HCT116 (cell line): ENCODE measurements around the gene ITPR1. TPM values are rescaled to one million over a fixed set of nuclear protein-coding genes. Genes with fewer than 3 reads are reported as not detected.

Source experiments
- ATAC-seq: fragments of 200-7000 bp; cut with Tn5 transposase; 2 replicates; pipeline ENCODE4 v1.9.1; 2020; ENCODE audit warnings: mild to moderate bottlenecking, moderate library complexity
- BruUV-seq: library from RNA; stranded (reverse); fragments of 400-500 nt; replicated peaks from 2 replicates; lab custom pipeline; 2021; lab: Mats Ljungman, UMichigan
- CTCF ChIA-PET: fragments of 300-600 bp; sonication (Branson Sonifier 250); formaldehyde crosslinking; loops from one replicate; lab custom pipeline; 2021; ENCODE audit warnings: antibody characterized with exemption; lab: Charles Lee
- POLR2A ChIA-PET: fragments of 300-600, 350-600 bp; sonication (Branson Sonifier 250); formaldehyde crosslinking; loops from one replicate; lab custom pipeline; 2021; ENCODE audit warnings: antibody characterized with exemption; lab: Charles Lee
- RAD21 ChIA-PET, 2 experiments: fragments of 300-600 bp; sonication (Branson Sonifier 250); formaldehyde crosslinking; loops; one replicate each; lab custom pipeline; 2023; ENCODE audit warnings: low total read pairs in 2 of 2; ENCODE audit not compliant: uncharacterized antibody in 2 of 2, unreplicated experiment in 2 of 2, low non-redundant PET in 1 of 2; lab: Charles Lee
- DNase-seq: peaks from one replicate; pipeline ENCODE4 v3.0.0-alpha.2; 2010; ENCODE audit warnings: low read depth, low spot score
- H2AFZ ChIP-seq: fragments of 200-600 bp; shearing (Covaris generic), sonication (generic); 2 replicates; pipeline ENCODE4 v1.6.1; 2017; ENCODE audit warnings: low read depth, mixed run types, mixed read lengths, antibody characterized with exemption, low read length; ENCODE audit not compliant: poor library complexity, severe bottlenecking
- H3K27ac ChIP-seq: 2 replicates; pipeline ENCODE4 v1.5.1; 2012; ENCODE audit warnings: low read depth, low read length
- H3K27me3 ChIP-seq: fragments of 200-600 bp; sonication (generic); 2 replicates; pipeline ENCODE4 v1.6.1; 2016; ENCODE audit warnings: mixed run types, low read length, mixed read lengths; ENCODE audit not compliant: insufficient read depth
- H3K36me3 ChIP-seq, 2 experiments: fragments of 200-500 bp in 1 of 2; fragments of 200-600 bp in 1 of 2; sonication (Bioruptor generic) in 1 of 2; sonication (generic) in 1 of 2; 2 replicates each; pipeline versions ENCODE4 v1.5.1 to v1.6.1; 2014 to 2016; ENCODE audit warnings: low read length in 2 of 2, inconsistent platforms in 1 of 2, mixed read lengths in 1 of 2, mixed run types in 1 of 2; ENCODE audit not compliant: insufficient read depth in 2 of 2, control insufficient read depth in 1 of 2
- H3K4me1 ChIP-seq, 2 experiments: fragments of 200-600 bp in 1 of 2; sonication (generic) in 1 of 2; 2 replicates each; pipeline versions ENCODE4 v1.5.1 to v1.6.1; 2012 to 2017; ENCODE audit warnings: low read length in 2 of 2, inconsistent platforms in 1 of 2, mild to moderate bottlenecking in 1 of 2, mixed read lengths in 1 of 2, mixed run types in 1 of 2, moderate library complexity in 1 of 2; ENCODE audit not compliant: insufficient read depth in 2 of 2, control insufficient read depth in 1 of 2
- H3K4me2 ChIP-seq: fragments of 200-600 bp; sonication (generic); 2 replicates; pipeline ENCODE4 v1.6.1; 2017; ENCODE audit warnings: mixed run types, low read length, mixed read lengths
- H3K4me3 ChIP-seq, 2 experiments: fragments of 200-600 bp in 1 of 2; sonication (generic) in 1 of 2; replicated peaks in 1 of 2; 2 replicates each; pipeline ENCODE4 v1.5.1; 2011 to 2016; ENCODE audit warnings: low read length in 2 of 2, control low read depth in 1 of 2, low read depth in 1 of 2, mild to moderate bottlenecking in 1 of 2, mixed read lengths in 1 of 2, mixed run types in 1 of 2
- H3K79me2 ChIP-seq: fragments of 200-600 bp; sonication (generic); 2 replicates; pipeline ENCODE4 v1.6.1; 2017; ENCODE audit warnings: mild to moderate bottlenecking, mixed run types, low read length, moderate library complexity, mixed read lengths; ENCODE audit not compliant: insufficient read depth
- H3K9ac ChIP-seq: fragments of 200-600 bp; sonication (generic); 2 replicates; pipeline ENCODE4 v1.6.1; 2016; ENCODE audit warnings: low read length, mixed read lengths
- H3K9me2 ChIP-seq: fragments of 200-600 bp; sonication (generic), shearing (Covaris generic); 2 replicates; pipeline ENCODE4 v1.6.1; 2017; ENCODE audit warnings: mixed run types, mild to moderate bottlenecking, moderate library complexity; ENCODE audit not compliant: insufficient read depth
- H3K9me3 ChIP-seq, 2 experiments: fragments of 200-500 bp in 1 of 2; fragments of 200-600 bp in 1 of 2; sonication (Bioruptor generic) in 1 of 2; sonication (generic) in 1 of 2; 2 replicates each; pipeline ENCODE4 v1.6.1; 2014 to 2017; ENCODE audit warnings: low read length in 2 of 2, mixed read lengths in 2 of 2, inconsistent platforms in 1 of 2, low read depth in 1 of 2, mild to moderate bottlenecking in 1 of 2, mixed run types in 1 of 2, moderate library complexity in 1 of 2; ENCODE audit not compliant: control insufficient read depth in 1 of 2, insufficient read depth in 1 of 2
- H4K20me1 ChIP-seq: fragments of 200-600 bp; sonication (generic), shearing (Covaris generic); 2 replicates; pipeline ENCODE4 v1.6.1; 2017; ENCODE audit warnings: mixed run types, mild to moderate bottlenecking, moderate library complexity; ENCODE audit not compliant: insufficient read depth
- ATF3 ChIP-seq: IDR thresholded peaks from 2 replicates; pipeline ENCODE4 v1.6.1; 2012
- CBX3 ChIP-seq: IDR thresholded peaks from 2 replicates; pipeline ENCODE4 v1.6.1; 2012; ENCODE audit warnings: low read depth
- CEBPB ChIP-seq: IDR thresholded peaks from 2 replicates; pipeline ENCODE4 v1.6.1; 2012; ENCODE audit warnings: low read depth
- EGR1 ChIP-seq: IDR thresholded peaks from 2 replicates; pipeline ENCODE4 v1.6.1; 2012; ENCODE audit warnings: low read depth
- ELF1 ChIP-seq: IDR thresholded peaks from 2 replicates; pipeline ENCODE4 v1.6.1; 2012; ENCODE audit warnings: low read depth, borderline replicate concordance
- EZH2 ChIP-seq: fragments of 200-600 bp; sonication (generic); IDR thresholded peaks from 2 replicates; pipeline ENCODE4 v1.6.1; 2017; ENCODE audit warnings: antibody characterized with exemption, mixed run types
- FOSL1 ChIP-seq: IDR thresholded peaks from 2 replicates; pipeline ENCODE4 v1.6.1; 2012; ENCODE audit warnings: low read depth
- JUND ChIP-seq: IDR thresholded peaks from 2 replicates; pipeline ENCODE4 v1.6.1; 2012
- POLR2A ChIP-seq: IDR thresholded peaks from 2 replicates; pipeline ENCODE4 v1.7.0; 2011; ENCODE audit warnings: borderline replicate concordance; ENCODE audit not compliant: insufficient read depth, insufficient read length; ENCODE audit errors: extremely low read depth
- POLR2AphosphoS5 ChIP-seq: IDR thresholded peaks from 2 replicates; pipeline ENCODE4 v1.6.1; 2011; ENCODE audit warnings: mild to moderate bottlenecking, low read depth, low read length, moderate library complexity
- RAD21 ChIP-seq: IDR thresholded peaks from 2 replicates; pipeline ENCODE4 v1.6.1; 2012; ENCODE audit warnings: low read depth, mild to moderate bottlenecking
- REST ChIP-seq: IDR thresholded peaks from 2 replicates; pipeline ENCODE4 v1.6.1; 2012; ENCODE audit warnings: low read depth
- SIN3A ChIP-seq: IDR thresholded peaks from 2 replicates; pipeline ENCODE4 v1.6.1; 2012; ENCODE audit warnings: low read depth
- SP1 ChIP-seq: IDR thresholded peaks from 2 replicates; pipeline ENCODE4 v1.6.1; 2012; ENCODE audit warnings: low read depth
- ZFX ChIP-seq: fragments of 450-650 bp; IDR thresholded peaks from 2 replicates; pipeline ENCODE4 v1.6.1; 2017
- ZNF274 ChIP-seq: fragments of 200-500 bp; sonication (Bioruptor generic); IDR thresholded peaks from 2 replicates; pipeline ENCODE4 v1.6.1; 2014; ENCODE audit warnings: mild to moderate bottlenecking, low read depth, low read length, inconsistent platforms
- intact Hi-C: fragments of 100-400 bp; cut with micrococcal nuclease; formaldehyde crosslinking; loops from 2 replicates; pipeline ENCODE4 v1.10.0; 2022
- total RNA-seq: library from RNA; stranded (reverse); gene quantifications from one replicate; pipeline ENCODE4 v1.2.1, GENCODE V29; 2021; ENCODE audit not compliant: unreplicated experiment
- TF ChIP-seq, protein P1 (sequence below): IDR thresholded peaks from 2 replicates; pipeline ENCODE4 v1.6.1; 2012
- TF ChIP-seq, protein P2 (sequence below): IDR thresholded peaks from 2 replicates; pipeline ENCODE4 v1.6.1; 2011; ENCODE audit warnings: mild to moderate bottlenecking, low read length, moderate library complexity; ENCODE audit not compliant: insufficient replicate concordance; ENCODE audit errors: extremely low read depth
- TF ChIP-seq, protein P3 (sequence below), 3 experiments: fragments of 200-600 bp in 1 of 3; sonication (generic) in 1 of 3; IDR thresholded peaks in 2 of 3; conservative IDR thresholded peaks in 1 of 3; 2 replicates each; pipeline ENCODE4 v1.5.1; 2012 to 2017; ENCODE audit warnings: low read depth in 2 of 3, low read length in 2 of 3, antibody characterized with exemption in 1 of 3, borderline replicate concordance in 1 of 3, control low read depth in 1 of 3, mild to moderate bottlenecking in 1 of 3, mixed read lengths in 1 of 3, mixed run types in 1 of 3, moderate library complexity in 1 of 3; ENCODE audit not compliant: insufficient read depth in 1 of 3

ITPR1 gene
- total RNA-seq, 1 experiment from 2014 or later, result 9.2 TPM

- POLR2A ChIA-PET, result no interaction called here
- no peaks in the 10 kb centered on the region for H3K27me3 ChIP-seq
- H3K9ac ChIP-seq, result no peak overlapping the region
- DNase-seq (no peak), ATAC-seq (no peak)
- no peaks in the 10 kb centered on the region for H3K36me3 ChIP-seq
- intact Hi-C loops, result no loop called here
- BruUV-seq, result no TSS peak
- H3K79me2 ChIP-seq, result no peaks in the 10 kb centered on the region
- H3K27ac ChIP-seq, result no peak overlapping the region
- H3K4me1 ChIP-seq, result no peaks in the 10 kb centered on the region
- H2AFZ ChIP-seq, result no peak overlapping the region
- no peaks in the 10 kb centered on the region for H3K9me3 ChIP-seq
- CTCF ChIA-PET, result no interaction called here
- H3K4me3 ChIP-seq, result no peak overlapping the region
- RAD21 ChIA-PET, result no interaction called here
- H3K9me2 ChIP-seq, result no peaks in the 10 kb centered on the region
- no peak overlapping the region for H3K4me2 ChIP-seq
- TF ChIP-seq POLR2AphosphoS5, result no peak
- TF ChIP-seq FOSL1, result no peak
- TF ChIP-seq, protein P1, sequence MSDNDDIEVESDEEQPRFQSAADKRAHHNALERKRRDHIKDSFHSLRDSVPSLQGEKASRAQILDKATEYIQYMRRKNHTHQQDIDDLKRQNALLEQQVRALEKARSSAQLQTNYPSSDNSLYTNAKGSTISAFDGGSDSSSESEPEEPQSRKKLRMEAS, result no peak
- no peak for TF ChIP-seq ATF3
- no peak for TF ChIP-seq REST
- TF ChIP-seq POLR2A, result no peak
- TF ChIP-seq, protein P2, sequence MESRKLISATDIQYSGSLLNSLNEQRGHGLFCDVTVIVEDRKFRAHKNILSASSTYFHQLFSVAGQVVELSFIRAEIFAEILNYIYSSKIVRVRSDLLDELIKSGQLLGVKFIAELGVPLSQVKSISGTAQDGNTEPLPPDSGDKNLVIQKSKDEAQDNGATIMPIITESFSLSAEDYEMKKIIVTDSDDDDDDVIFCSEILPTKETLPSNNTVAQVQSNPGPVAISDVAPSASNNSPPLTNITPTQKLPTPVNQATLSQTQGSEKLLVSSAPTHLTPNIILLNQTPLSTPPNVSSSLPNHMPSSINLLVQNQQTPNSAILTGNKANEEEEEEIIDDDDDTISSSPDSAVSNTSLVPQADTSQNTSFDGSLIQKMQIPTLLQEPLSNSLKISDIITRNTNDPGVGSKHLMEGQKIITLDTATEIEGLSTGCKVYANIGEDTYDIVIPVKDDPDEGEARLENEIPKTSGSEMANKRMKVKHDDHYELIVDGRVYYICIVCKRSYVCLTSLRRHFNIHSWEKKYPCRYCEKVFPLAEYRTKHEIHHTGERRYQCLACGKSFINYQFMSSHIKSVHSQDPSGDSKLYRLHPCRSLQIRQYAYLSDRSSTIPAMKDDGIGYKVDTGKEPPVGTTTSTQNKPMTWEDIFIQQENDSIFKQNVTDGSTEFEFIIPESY, result no peak
- no peak for TF ChIP-seq JUND
- TF ChIP-seq ZNF274, result no peak
- TF ChIP-seq, protein P3, sequence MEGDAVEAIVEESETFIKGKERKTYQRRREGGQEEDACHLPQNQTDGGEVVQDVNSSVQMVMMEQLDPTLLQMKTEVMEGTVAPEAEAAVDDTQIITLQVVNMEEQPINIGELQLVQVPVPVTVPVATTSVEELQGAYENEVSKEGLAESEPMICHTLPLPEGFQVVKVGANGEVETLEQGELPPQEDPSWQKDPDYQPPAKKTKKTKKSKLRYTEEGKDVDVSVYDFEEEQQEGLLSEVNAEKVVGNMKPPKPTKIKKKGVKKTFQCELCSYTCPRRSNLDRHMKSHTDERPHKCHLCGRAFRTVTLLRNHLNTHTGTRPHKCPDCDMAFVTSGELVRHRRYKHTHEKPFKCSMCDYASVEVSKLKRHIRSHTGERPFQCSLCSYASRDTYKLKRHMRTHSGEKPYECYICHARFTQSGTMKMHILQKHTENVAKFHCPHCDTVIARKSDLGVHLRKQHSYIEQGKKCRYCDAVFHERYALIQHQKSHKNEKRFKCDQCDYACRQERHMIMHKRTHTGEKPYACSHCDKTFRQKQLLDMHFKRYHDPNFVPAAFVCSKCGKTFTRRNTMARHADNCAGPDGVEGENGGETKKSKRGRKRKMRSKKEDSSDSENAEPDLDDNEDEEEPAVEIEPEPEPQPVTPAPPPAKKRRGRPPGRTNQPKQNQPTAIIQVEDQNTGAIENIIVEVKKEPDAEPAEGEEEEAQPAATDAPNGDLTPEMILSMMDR (IDR thresholded peaks at IDR 0.05 in 2 of 3, conservative IDR thresholded peaks at IDR 0.05 in 1 of 3; ENCODE audit: borderline replicate concordance in 1 of 3, insufficient read depth in 1 of 3, low read depth in 2 of 3, low read length in 2 of 3), result no peak
- TF ChIP-seq CBX3, result no peak
- TF ChIP-seq CEBPB, result no peak
- no peak for TF ChIP-seq SIN3A
- no peak for TF ChIP-seq EGR1
- TF ChIP-seq RAD21, result no peak
- TF ChIP-seq ZFX, result no peak
- TF ChIP-seq SP1, result no peak
- TF ChIP-seq ELF1, result no peak
- TF ChIP-seq EZH2, result no peak
- no peaks in the 10 kb centered on the region for H4K20me1 ChIP-seq
These were observed 384.1 kb downstream of the ITPR1 start for GRCh38 chr3:4877173-4877787.
